HEK293T (cell line): ENCODE results near the gene NR5A1.

Experiments
- CTCF ChIA-PET: fragments of 350-600 bp; formaldehyde crosslinking; extraction: SDS; loops from one replicate; lab custom pipeline; 2021; ENCODE audit warnings: antibody characterized with exemption, inconsistent platforms; lab: Yijun Ruan, JAX
- POLR2A ChIA-PET: fragments of 350-600 bp; formaldehyde crosslinking; extraction: SDS; loops from one replicate; lab custom pipeline; 2020; ENCODE audit warnings: antibody characterized with exemption, inconsistent platforms; lab: Yijun Ruan, JAX
- DNase-seq: peaks from one replicate; pipeline ENCODE4 v3.0.0; 2012; ENCODE audit warnings: mixed read lengths; ENCODE audit errors: extremely low spot score
- ARNT ChIP-seq: fragments of 450-650 bp; IDR thresholded peaks from 2 replicates; pipeline ENCODE4 v1.6.1; 2017; ENCODE audit warnings: mild to moderate bottlenecking
- BHLHE40 ChIP-seq: fragments of 450-650 bp; IDR thresholded peaks from 2 replicates; pipeline ENCODE4 v1.6.1; 2016; ENCODE audit warnings: mild to moderate bottlenecking, moderate library complexity, borderline replicate concordance
- CTBP1 ChIP-seq: fragments of 450-650 bp; IDR thresholded peaks from 2 replicates; pipeline ENCODE4 v1.6.1; 2016; ENCODE audit warnings: borderline replicate concordance
- ELF4 ChIP-seq: fragments of 450-650 bp; IDR thresholded peaks from 2 replicates; pipeline ENCODE4 v1.6.1; 2017; ENCODE audit warnings: antibody characterized with exemption
- FOXA1 ChIP-seq: fragments of 450-650 bp; IDR thresholded peaks from 2 replicates; pipeline ENCODE4 v1.6.1; 2016; ENCODE audit warnings: mild to moderate bottlenecking
- FOXK2 ChIP-seq: fragments of 450-650 bp; IDR thresholded peaks from 2 replicates; pipeline ENCODE4 v1.6.1; 2016; ENCODE audit warnings: mild to moderate bottlenecking
- FOXM1 ChIP-seq: fragments of 450-650 bp; IDR thresholded peaks from 2 replicates; pipeline ENCODE4 v1.6.1; 2017; ENCODE audit warnings: mild to moderate bottlenecking, borderline replicate concordance
- HDGF ChIP-seq: fragments of 450-650 bp; IDR thresholded peaks from 2 replicates; pipeline ENCODE4 v1.6.1; 2017; ENCODE audit warnings: antibody characterized with exemption, borderline replicate concordance
- L3MBTL2 ChIP-seq: fragments of 450-650 bp; conservative IDR thresholded peaks from 2 replicates; pipeline ENCODE4 v1.6.1; 2016; ENCODE audit warnings: mild to moderate bottlenecking
- LEF1 ChIP-seq: fragments of 450-650 bp; IDR thresholded peaks from 2 replicates; pipeline ENCODE4 v1.6.1; 2017; ENCODE audit warnings: mild to moderate bottlenecking, borderline replicate concordance
- NFRKB ChIP-seq: fragments of 450-650 bp; IDR thresholded peaks from 2 replicates; pipeline ENCODE4 v1.6.1; 2016; ENCODE audit warnings: mild to moderate bottlenecking, moderate library complexity
- PKNOX1 ChIP-seq: fragments of 450-650 bp; IDR thresholded peaks from 2 replicates; pipeline ENCODE4 v1.6.1; 2016
- SP1 ChIP-seq: fragments of 450-650 bp; IDR thresholded peaks from 2 replicates; pipeline ENCODE4 v1.6.1; 2017
- SUZ12 ChIP-seq: fragments of 450-650 bp; IDR thresholded peaks from 2 replicates; pipeline ENCODE4 v1.6.1; 2016; ENCODE audit warnings: mild to moderate bottlenecking
- TARDBP ChIP-seq: fragments of 450-650 bp; IDR thresholded peaks from 2 replicates; pipeline ENCODE4 v1.6.1; 2016
- ZNF384 ChIP-seq: fragments of 450-650 bp; IDR thresholded peaks from 2 replicates; pipeline ENCODE4 v1.6.1; 2016

NR5A1 gene

GRCh38 chr9:124506931-124507879 is at the start of gene NR5A1:
NR5A1 (minus strand) TSS chr9:124507399; CDS start chr9:124503395, 4,004 bp downstream.
- no peak for DNase-seq
- ChIA-PET POLR2A (no interaction called here), CTCF (no interaction called here)
- no peak for TF ChIP-seq ELF4
- no peak for TF ChIP-seq FOXM1
- no peak for TF ChIP-seq CTBP1
- TF ChIP-seq LEF1 = no peak
- TF ChIP-seq NFRKB = no peak
- no peak for TF ChIP-seq FOXA1
- TF ChIP-seq SUZ12 = no peak
- no peak for TF ChIP-seq PKNOX1
- TF ChIP-seq TARDBP = no peak
- no peak for TF ChIP-seq ARNT
- no peak for TF ChIP-seq ZNF384
- no peak for TF ChIP-seq SP1
- no peak for TF ChIP-seq FOXK2
- TF ChIP-seq BHLHE40 = no peak
- no peak for TF ChIP-seq HDGF

- DNase-seq = no peak
- ChIA-PET CTCF (no interaction called here), POLR2A (no interaction called here)
- TF ChIP-seq PKNOX1 (no peak), FOXK2 (no peak), FOXA1 (no peak), SUZ12 (no peak), NFRKB (no peak), L3MBTL2 (no peak), ARNT (no peak), SP1 (no peak), ELF4 (no peak), CTBP1 (no peak), FOXM1 (no peak), HDGF (no peak), ZNF384 (no peak), BHLHE40 (no peak), LEF1 (no peak)
Observed at GRCh38 chr9:124555043-124555442, 47.8 kb upstream of the NR5A1 start.

GRCh38 chr9:124553738-124554137 is 46.5 kb upstream of the NR5A1 start:
- POLR2A ChIA-PET = no interaction called here
- CTCF ChIA-PET = interaction anchor here (2.0 to 2.4 kb wide), 2 partner anchors 10 to 63 kb away, joined by 5 to 6 read pairs; no protein-coding TSS in a partner anchor
- no peak for DNase-seq
- TF ChIP-seq FOXA1 (no peak), NFRKB (no peak), TARDBP (no peak), CTBP1 (no peak), BHLHE40 (no peak), HDGF (no peak), FOXK2 (no peak), SUZ12 (no peak), SP1 (no peak), ELF4 (no peak), LEF1 (no peak), L3MBTL2 (no peak)

- ChIA-PET POLR2A (interaction anchor here (1.5 kb wide), 1 partner anchor 105 kb away, joined by 4 read pairs; no protein-coding TSS in a partner anchor), CTCF (interaction anchor here (0.7 to 2.4 kb wide), 11 partner anchors 12 to 215 kb away, joined by 3 to 9 read pairs (median 4); no protein-coding TSS in a partner anchor)
- no peak for DNase-seq
- TF ChIP-seq L3MBTL2 (no peak), TARDBP (no peak), FOXK2 (no peak), FOXM1 (no peak), PKNOX1 (no peak), LEF1 (no peak), ELF4 (no peak), ARNT (no peak), SUZ12 (no peak), CTBP1 (no peak), BHLHE40 (no peak), NFRKB (no peak), FOXA1 (no peak), SP1 (no peak), HDGF (no peak), ZNF384 (no peak)
Observed at GRCh38 chr9:124552273-124552605, 45.0 kb upstream of the NR5A1 start.

- ChIA-PET CTCF (interaction anchor here (0.7 to 2.4 kb wide), 15 partner anchors 13 to 215 kb away, joined by 3 to 9 read pairs (median 3); no protein-coding TSS in a partner anchor), POLR2A (interaction anchor here (1.5 kb wide), 1 partner anchor 106 kb away, joined by 4 read pairs; no protein-coding TSS in a partner anchor)
- DNase-seq = peak; percentile 75
- TF ChIP-seq PKNOX1 (no peak), ZNF384 (no peak), CTBP1 (no peak), FOXA1 (no peak), LEF1 (no peak), SUZ12 (no peak), TARDBP (no peak), SP1 (no peak), ARNT (no peak), NFRKB (no peak), FOXK2 (no peak)
Observed at GRCh38 chr9:124551472-124552272, 44.5 kb upstream of the NR5A1 start.
